ENCODE results near the gene CRADD. TPM values are rescaled to one million over a fixed set of nuclear protein-coding genes. Genes with fewer than 3 reads are reported as not detected.

CRADD gene
- total RNA-seq, 4 donors from 2014 or later: 23.5 to 35.3 (median 26.1) TPM

DNA sequence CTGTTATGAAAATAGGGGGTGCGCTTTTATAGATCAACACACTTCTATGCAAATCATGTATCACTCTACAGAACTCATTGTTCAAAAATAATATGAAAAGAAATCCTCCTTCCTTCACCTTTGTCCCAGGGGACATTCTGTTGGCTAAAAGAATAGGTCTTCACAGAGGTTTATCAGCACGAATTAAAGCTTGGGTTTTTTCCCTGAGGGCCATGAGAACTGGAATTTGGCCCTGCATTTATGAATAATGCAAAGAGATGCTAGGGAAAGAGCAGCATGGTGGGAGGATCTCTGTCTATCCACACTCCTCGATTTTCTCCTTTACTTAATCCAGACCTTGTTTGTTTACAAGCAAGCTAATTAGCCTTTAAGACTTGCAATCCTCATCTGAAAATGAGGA lies 16.2 kb upstream of the CRADD start:
- no peaks in the 10 kb centered on the region for H3K4me1 ChIP-seq
- H3K27me3 ChIP-seq: no peaks in the 10 kb centered on the region
- no peak for TF ChIP-seq CTCF (IDR thresholded peaks at IDR 0.05)
- no peak for TF ChIP-seq EP300 (IDR thresholded peaks at IDR 0.05)
- no peak for TF ChIP-seq POLR2A (IDR thresholded peaks at IDR 0.05; ENCODE audit: low read depth)
- no peak for TF ChIP-seq POLR2AphosphoS5 (IDR thresholded peaks at IDR 0.05)
- no peaks in the 10 kb centered on the region for H3K9me3 ChIP-seq
- no peaks in the 10 kb centered on the region for H3K36me3 ChIP-seq
- WGBS: 71% methylated on average over 3 of the region's 3 CpGs
- intact Hi-C loops (cut with DNase I): no loop called here
- DNase-seq (ENCODE audit: extremely low spot score): no peak
- H3K4me3 ChIP-seq: no peak overlapping the region
- H3K27ac ChIP-seq (replicated peaks in 1 of 4): no peak overlapping the region

DNA sequence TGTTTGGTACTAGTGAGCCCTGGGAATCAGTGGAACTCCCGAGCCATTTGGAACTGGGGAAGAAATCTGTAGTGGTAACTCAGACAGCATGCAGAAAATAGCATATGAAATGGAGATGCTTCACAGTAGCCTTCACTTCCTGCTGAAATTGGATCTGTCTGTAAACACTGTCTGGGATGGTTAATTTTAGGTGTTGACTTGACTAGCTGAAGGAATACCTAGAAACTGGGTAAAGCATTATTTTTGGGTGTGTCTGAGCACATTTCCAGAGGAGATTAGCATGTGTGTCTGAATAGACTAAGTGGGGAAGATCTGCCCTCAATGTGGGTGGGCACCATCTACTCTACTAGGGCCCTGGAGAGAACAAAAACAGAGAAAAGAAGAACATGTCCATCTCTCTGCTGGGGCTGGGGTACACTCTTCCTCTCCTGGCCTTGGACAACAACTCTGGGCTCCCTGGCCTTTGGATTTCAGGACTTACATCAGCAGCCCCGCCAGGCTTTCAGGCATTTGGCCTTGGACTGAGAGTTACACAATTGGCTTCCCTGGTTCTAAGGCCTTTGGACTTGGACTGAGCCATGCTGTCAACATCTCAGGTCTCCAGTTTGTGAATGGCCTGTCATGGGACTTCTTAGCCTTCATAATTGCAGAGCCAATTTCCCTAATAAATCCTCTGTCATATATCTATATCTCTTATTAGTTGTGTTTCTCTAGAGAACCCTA lies 14.0 kb upstream of the CRADD start:
- intact Hi-C loops (cut with DNase I): no loop called here
- Histone ChIP-seq H3K4me3 (no peak overlapping the region), H3K4me1 (no peaks in the 10 kb centered on the region), H3K9me3 (no peaks in the 10 kb centered on the region), H3K36me3 (no peaks in the 10 kb centered on the region), H3K27me3 (no peaks in the 10 kb centered on the region), H3K27ac (replicated peaks in 1 of 4) (no peak overlapping the region)
- TF ChIP-seq POLR2AphosphoS5 (IDR thresholded peaks at IDR 0.05): no peak
- TF ChIP-seq CTCF (IDR thresholded peaks at IDR 0.05): no peak
- no peak for TF ChIP-seq EP300 (IDR thresholded peaks at IDR 0.05)
- TF ChIP-seq POLR2A (IDR thresholded peaks at IDR 0.05; ENCODE audit: low read depth): no peak
- DNase-seq (ENCODE audit: extremely low spot score): peak; percentile 60
- 71% methylated on average over 2 of the region's 2 CpGs for WGBS

DNA sequence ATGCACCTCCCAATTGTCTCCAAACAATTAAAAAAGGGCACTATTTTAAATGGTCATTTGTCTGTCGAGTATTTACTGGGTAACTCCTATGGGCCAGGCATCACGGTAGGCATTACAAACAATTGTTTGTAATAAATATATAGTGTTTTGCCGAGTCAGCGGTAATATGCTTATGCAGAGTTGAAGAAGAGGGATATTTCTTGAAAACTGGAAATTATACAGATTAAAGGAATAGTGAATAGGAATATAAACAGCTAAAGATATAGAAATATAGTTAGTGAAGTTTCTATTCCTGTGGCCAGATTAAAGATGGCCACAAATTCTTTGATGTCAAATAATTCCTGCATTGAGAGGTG lies 13.5 kb upstream of the CRADD start:
- TF ChIP-seq CTCF (IDR thresholded peaks at IDR 0.05) (no peak), POLR2A (IDR thresholded peaks at IDR 0.05; ENCODE audit: low read depth) (no peak), EP300 (IDR thresholded peaks at IDR 0.05) (no peak), POLR2AphosphoS5 (IDR thresholded peaks at IDR 0.05) (no peak)
- H3K9me3 ChIP-seq: no peaks in the 10 kb centered on the region
- H3K4me3 ChIP-seq: no peak overlapping the region
- 94% methylated on average over 4 of the region's 4 CpGs for WGBS
- H3K4me1 ChIP-seq: no peaks in the 10 kb centered on the region
- no peaks in the 10 kb centered on the region for H3K36me3 ChIP-seq
- DNase-seq (ENCODE audit: extremely low spot score): no peak
- no peak overlapping the region for H3K27ac ChIP-seq (replicated peaks in 1 of 4)
- intact Hi-C loops (cut with DNase I): no loop called here
- no peaks in the 10 kb centered on the region for H3K27me3 ChIP-seq

DNA sequence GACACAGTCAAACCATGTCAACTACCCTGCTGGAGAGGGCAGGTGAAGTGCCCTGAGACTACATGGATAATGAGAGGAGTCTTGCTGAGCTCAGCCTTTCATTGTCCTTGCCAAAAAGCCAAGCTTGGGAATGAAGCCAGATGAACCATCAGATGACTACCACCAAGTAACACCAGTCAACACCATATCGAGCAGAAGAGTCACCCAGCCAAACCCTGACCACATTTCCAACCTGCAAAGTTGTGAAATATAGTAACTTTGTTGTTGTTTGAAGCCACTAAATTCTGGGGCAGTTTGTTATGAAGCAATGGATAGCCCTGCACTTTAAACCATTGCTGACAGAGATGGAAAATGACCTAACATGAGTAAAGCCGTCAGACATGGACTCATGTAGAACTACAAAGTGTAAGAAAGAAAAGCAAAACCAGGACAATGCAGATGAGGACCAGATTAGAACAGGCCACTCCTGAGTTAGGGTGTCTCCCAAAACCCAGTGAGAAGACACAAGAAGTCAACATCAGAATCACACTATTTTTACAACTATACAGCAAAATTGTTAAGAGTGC lies 12.5 kb upstream of the CRADD start:
- Histone ChIP-seq H3K4me1 (no peaks in the 10 kb centered on the region), H3K4me3 (no peak overlapping the region), H3K27ac (replicated peaks in 1 of 4) (no peak overlapping the region), H3K27me3 (no peaks in the 10 kb centered on the region), H3K9me3 (no peaks in the 10 kb centered on the region), H3K36me3 (no peaks in the 10 kb centered on the region)
- 85% methylated on average over 2 of the region's 2 CpGs for WGBS
- intact Hi-C loops (cut with DNase I): no loop called here
- peak; percentile 68 for DNase-seq (ENCODE audit: extremely low spot score)
- TF ChIP-seq CTCF (IDR thresholded peaks at IDR 0.05) (no peak), EP300 (IDR thresholded peaks at IDR 0.05) (no peak), POLR2A (IDR thresholded peaks at IDR 0.05; ENCODE audit: low read depth) (no peak), POLR2AphosphoS5 (IDR thresholded peaks at IDR 0.05) (no peak)
